Mammary epithelial cell (primary cell): ENCODE results near the gene PFN3.
A peak's percentile ranks its signal among the peaks of the same experiment; 100 is the strongest.

Experiments
- EZH2 ChIP-seq: IDR thresholded peaks from 2 replicates; pipeline ENCODE4 v1.6.1; 2012; ENCODE audit warnings: low read length, inconsistent platforms, borderline replicate concordance
- TF ChIP-seq, protein P1 (sequence below), 2 donors: IDR thresholded peaks in 1 of 2; conservative IDR thresholded peaks in 1 of 2; 2 replicates each; pipeline ENCODE4 v1.5.1; 2011 to 2012; ENCODE audit warnings: inconsistent platforms in 2 of 2, low read length in 2 of 2, mild to moderate bottlenecking in 2 of 2, control low read depth in 1 of 2, low read depth in 1 of 2; ENCODE audit not compliant: insufficient read depth in 1 of 2; ENCODE audit errors: extremely low read depth in 1 of 2

DNA sequence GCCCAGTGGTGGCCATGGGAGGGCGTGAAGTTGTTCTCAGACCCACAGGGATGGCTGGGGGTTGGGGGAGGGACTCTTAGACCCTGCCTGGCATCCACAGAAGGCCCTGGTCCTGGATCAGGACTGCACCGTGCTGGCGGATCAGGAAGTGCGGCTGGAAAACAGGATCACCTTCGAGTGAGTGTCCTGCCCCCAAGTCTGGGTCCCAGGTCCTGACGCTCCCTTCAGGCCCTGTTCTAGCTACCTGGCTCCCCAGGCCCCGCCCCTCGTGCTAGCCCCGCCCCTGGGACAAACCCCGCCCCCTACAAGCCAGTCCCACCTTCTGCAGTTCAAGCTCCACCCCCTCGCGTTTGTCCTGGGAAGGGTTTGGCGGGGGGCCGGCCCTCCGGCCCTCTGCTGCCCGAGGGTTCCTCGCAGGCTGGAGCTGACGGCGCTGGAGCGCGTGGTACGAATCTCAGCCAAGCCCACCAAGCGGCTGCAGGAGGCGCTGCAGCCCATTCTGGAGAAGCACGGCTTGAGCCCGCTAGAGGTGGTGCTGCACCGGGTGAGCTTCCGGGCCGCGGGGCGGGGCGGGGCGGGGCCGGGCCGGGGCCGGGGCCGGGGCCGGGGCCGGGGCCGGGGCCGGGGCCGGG, 29.9 kb downstream of the PFN3 start:
- TF ChIP-seq, protein P1, sequence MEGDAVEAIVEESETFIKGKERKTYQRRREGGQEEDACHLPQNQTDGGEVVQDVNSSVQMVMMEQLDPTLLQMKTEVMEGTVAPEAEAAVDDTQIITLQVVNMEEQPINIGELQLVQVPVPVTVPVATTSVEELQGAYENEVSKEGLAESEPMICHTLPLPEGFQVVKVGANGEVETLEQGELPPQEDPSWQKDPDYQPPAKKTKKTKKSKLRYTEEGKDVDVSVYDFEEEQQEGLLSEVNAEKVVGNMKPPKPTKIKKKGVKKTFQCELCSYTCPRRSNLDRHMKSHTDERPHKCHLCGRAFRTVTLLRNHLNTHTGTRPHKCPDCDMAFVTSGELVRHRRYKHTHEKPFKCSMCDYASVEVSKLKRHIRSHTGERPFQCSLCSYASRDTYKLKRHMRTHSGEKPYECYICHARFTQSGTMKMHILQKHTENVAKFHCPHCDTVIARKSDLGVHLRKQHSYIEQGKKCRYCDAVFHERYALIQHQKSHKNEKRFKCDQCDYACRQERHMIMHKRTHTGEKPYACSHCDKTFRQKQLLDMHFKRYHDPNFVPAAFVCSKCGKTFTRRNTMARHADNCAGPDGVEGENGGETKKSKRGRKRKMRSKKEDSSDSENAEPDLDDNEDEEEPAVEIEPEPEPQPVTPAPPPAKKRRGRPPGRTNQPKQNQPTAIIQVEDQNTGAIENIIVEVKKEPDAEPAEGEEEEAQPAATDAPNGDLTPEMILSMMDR (conservative IDR thresholded peaks at IDR 0.05 in 1 of 2, IDR thresholded peaks at IDR 0.05 in 1 of 2; ENCODE audit: extremely low read depth in 1 of 2, insufficient read depth in 1 of 2, low read depth in 1 of 2, low read length in 2 of 2), result peak; percentile 20 to 46
- TF ChIP-seq EZH2, result no peak
